ENCODE measurements around the gene ANKFY1. TPM values are rescaled to one million over a fixed set of nuclear protein-coding genes. Genes with fewer than 3 reads are reported as not detected.

ANKFY1 gene
- total RNA-seq, 1 experiment from 2014 or later: 46.8 TPM

- TF ChIP-seq, protein P1, sequence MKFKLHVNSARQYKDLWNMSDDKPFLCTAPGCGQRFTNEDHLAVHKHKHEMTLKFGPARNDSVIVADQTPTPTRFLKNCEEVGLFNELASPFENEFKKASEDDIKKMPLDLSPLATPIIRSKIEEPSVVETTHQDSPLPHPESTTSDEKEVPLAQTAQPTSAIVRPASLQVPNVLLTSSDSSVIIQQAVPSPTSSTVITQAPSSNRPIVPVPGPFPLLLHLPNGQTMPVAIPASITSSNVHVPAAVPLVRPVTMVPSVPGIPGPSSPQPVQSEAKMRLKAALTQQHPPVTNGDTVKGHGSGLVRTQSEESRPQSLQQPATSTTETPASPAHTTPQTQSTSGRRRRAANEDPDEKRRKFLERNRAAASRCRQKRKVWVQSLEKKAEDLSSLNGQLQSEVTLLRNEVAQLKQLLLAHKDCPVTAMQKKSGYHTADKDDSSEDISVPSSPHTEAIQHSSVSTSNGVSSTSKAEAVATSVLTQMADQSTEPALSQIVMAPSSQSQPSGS (CRISPR knock-in tag; IDR thresholded peaks at IDR 0.05; ENCODE audit: borderline replicate concordance, low read depth): no peak
- TF ChIP-seq AFF4 (CRISPR knock-in tag; IDR thresholded peaks at IDR 0.05; ENCODE audit: borderline replicate concordance): no peak
- no peak for TF ChIP-seq CBFB (CRISPR knock-in tag; IDR thresholded peaks at IDR 0.05; ENCODE audit: low read depth)
- no peak for TF ChIP-seq HMGA2 (CRISPR knock-in tag; IDR thresholded peaks at IDR 0.05)
- TF ChIP-seq, protein P2, sequence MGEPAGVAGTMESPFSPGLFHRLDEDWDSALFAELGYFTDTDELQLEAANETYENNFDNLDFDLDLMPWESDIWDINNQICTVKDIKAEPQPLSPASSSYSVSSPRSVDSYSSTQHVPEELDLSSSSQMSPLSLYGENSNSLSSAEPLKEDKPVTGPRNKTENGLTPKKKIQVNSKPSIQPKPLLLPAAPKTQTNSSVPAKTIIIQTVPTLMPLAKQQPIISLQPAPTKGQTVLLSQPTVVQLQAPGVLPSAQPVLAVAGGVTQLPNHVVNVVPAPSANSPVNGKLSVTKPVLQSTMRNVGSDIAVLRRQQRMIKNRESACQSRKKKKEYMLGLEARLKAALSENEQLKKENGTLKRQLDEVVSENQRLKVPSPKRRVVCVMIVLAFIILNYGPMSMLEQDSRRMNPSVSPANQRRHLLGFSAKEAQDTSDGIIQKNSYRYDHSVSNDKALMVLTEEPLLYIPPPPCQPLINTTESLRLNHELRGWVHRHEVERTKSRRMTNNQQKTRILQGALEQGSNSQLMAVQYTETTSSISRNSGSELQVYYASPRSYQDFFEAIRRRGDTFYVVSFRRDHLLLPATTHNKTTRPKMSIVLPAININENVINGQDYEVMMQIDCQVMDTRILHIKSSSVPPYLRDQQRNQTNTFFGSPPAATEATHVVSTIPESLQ (CRISPR knock-in tag; IDR thresholded peaks at IDR 0.05): no peak
- no peak for TF ChIP-seq GABPB1 (CRISPR knock-in tag; IDR thresholded peaks at IDR 0.05)
- TF ChIP-seq ATF3 (CRISPR knock-in tag; conservative IDR thresholded peaks at IDR 0.05): no peak
- no peak for TF ChIP-seq ATF1 (CRISPR knock-in tag; IDR thresholded peaks at IDR 0.05)
Observed at GRCh38 chr17:4159761-4160160, 104.0 kb downstream of the ANKFY1 start (continued).

DNA sequence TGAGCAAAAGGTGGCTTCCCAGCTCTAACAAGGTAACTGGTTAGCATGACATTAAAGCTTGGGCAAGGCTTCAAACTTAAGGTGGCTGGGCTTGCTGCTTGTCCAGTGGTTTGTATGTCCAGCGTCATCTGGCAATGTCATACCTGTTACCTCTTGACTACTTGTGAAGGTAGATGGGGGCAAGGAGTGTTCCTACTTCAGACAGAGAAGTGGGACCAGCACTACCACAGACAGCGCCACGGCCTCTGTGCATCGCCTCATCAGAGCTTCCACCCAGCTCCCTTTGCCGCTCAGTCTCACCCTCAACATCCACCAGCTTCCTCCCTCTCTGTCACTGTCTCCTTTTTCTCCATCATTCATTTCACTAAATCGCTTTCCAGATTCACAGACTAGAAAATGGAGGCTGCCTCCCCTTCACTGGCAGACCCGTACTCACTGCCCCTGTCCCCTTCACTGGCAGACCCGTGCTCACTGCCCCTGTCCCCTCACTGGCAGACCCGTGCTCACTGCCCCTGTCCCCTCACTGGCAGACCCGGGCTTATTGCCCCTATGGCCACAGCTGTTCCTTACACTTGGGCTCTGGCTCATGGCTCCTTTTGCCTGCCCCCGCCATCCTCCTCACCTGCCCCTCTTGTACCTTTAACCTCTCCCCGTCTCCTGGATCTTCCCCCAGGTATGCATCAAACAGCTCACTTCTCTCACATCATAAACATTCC, 106.0 kb downstream of the ANKFY1 start:
- no peaks in the 10 kb centered on the region for H3K9me3 Mint-ChIP-seq
- H3K27me3 Mint-ChIP-seq (ENCODE audit: low read depth): no peaks in the 10 kb centered on the region
- TF ChIP-seq, protein P3, sequence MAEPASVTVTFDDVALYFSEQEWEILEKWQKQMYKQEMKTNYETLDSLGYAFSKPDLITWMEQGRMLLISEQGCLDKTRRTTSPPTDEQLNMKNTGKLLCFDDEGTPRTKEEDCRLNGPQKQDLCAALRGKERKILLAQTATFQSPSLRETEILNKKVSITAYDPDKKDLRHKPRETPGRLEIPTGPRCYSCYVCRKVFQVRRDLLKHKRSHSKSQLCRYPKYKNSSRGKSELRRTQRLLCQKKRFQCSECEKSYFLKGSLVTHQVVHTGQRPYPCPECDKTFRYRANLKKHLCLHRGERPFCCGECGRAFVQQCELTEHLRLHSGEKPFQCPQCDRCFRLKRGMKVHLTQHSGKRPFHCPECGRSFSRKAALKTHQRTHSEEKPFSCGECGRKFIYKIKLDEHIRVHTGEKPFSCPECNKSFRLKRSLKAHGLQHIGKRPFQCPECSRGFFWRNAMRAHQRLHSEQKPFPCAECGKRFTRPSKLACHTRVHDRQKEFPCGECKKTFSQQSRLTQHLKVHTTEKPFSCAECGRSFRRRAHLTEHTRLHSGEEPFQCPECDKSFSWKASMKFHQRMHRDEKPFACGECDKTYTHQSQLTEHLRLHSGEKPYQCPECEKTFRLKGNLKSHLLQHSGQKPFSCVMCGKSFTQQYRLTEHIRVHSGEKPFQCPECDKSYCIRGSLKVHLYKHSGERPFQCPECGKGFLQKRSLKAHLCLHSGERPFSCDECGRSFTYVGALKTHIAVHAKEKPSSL (CRISPR knock-in tag; conservative IDR thresholded peaks at IDR 0.05): no peak
- TF ChIP-seq CREM (CRISPR knock-in tag; IDR thresholded peaks at IDR 0.05): no peak
- H3K36me3 Mint-ChIP-seq: no peaks in the 10 kb centered on the region
- ATAC-seq (no peak), DNase-seq (ENCODE audit: low spot score) (no peak)
- H3K4me1 Mint-ChIP-seq: peaks cover 13% of the 10 kb centered on the region
- H3K4me3 Mint-ChIP-seq: no peak overlapping the region
- CTCF ChIA-PET: interaction anchor here (1.7 to 1.9 kb wide), 2 partner anchors 58 to 244 kb away, joined by 4 to 5 read pairs; no protein-coding TSS in a partner anchor
- no peak overlapping the region for H3K27ac Mint-ChIP-seq
- POLR2A ChIA-PET: interaction anchor here (2.8 kb wide), 1 partner anchor 15 kb away, joined by 10 read pairs; the partner anchor contains the start of genes CYB5D2 and ZZEF1

DNA sequence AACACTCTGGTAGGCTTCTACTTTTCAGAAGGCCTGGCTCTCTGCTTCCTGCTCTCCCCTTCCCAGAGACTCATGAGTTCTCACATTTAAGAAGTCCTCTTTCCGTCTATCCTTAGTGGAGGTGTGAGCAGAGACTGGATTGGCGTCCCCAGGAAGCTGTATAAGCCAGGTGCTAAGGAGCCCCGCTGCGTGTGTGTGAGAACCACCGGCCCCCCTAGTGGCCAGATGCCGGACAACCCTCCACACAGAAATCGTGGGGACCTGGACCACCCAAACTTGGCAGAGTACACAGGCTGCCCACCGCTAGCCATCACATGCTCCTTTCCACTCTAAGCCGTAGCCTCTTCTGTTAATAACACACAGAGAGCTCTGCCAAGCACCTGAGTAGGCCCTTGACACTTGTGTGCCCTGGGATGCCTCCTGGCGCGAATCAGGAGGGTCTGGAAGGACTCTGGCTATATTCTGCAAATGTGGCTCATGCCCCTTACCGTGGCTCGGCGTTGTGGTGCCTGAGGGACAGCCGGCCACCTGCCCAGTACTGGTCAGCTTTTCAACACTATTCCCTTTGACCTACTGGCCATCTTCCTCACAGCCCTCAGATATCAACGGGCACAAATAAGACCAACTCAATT, 106.9 kb downstream of the ANKFY1 start:
- Mint-ChIP-seq H3K36me3 (no peaks in the 10 kb centered on the region), H3K9me3 (no peaks in the 10 kb centered on the region), H3K4me1 (peaks cover 7% of the 10 kb centered on the region), H3K4me3 (no peak overlapping the region), H3K27me3 (ENCODE audit: low read depth) (no peaks in the 10 kb centered on the region), H3K27ac (no peak overlapping the region)
- POLR2A ChIA-PET: interaction anchor here (0.5 to 2.8 kb wide), 3 partner anchors 14 to 117 kb away, joined by 3 to 10 read pairs (median 4); partner anchors contain the start of genes CYB5D2 and ZZEF1
- ATAC-seq: peak; percentile 76
- CTCF ChIA-PET: interaction anchor here (0.6 to 2.5 kb wide), 16 partner anchors 9 to 243 kb away, joined by 3 to 14 read pairs (median 4); partner anchors contain the start of genes CYB5D2 and ZZEF1
- DNase-seq (ENCODE audit: low spot score): peak; percentile 66
- no peak for TF ChIP-seq JAZF1 (CRISPR knock-in tag; IDR thresholded peaks at IDR 0.05)
- TF ChIP-seq SOX15 (CRISPR knock-in tag; IDR thresholded peaks at IDR 0.05): no peak
- TF ChIP-seq, protein P4, sequence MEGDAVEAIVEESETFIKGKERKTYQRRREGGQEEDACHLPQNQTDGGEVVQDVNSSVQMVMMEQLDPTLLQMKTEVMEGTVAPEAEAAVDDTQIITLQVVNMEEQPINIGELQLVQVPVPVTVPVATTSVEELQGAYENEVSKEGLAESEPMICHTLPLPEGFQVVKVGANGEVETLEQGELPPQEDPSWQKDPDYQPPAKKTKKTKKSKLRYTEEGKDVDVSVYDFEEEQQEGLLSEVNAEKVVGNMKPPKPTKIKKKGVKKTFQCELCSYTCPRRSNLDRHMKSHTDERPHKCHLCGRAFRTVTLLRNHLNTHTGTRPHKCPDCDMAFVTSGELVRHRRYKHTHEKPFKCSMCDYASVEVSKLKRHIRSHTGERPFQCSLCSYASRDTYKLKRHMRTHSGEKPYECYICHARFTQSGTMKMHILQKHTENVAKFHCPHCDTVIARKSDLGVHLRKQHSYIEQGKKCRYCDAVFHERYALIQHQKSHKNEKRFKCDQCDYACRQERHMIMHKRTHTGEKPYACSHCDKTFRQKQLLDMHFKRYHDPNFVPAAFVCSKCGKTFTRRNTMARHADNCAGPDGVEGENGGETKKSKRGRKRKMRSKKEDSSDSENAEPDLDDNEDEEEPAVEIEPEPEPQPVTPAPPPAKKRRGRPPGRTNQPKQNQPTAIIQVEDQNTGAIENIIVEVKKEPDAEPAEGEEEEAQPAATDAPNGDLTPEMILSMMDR (IDR thresholded peaks at IDR 0.05): peak; percentile 20; the same call in 1 of the 2 replicates
- TF ChIP-seq ZNF423 (CRISPR knock-in tag; IDR thresholded peaks at IDR 0.05): no peak
- no peak for TF ChIP-seq ZNF416 (CRISPR knock-in tag; IDR thresholded peaks at IDR 0.05)
- no peak for TF ChIP-seq SMAD4 (CRISPR knock-in tag; IDR thresholded peaks at IDR 0.05)
- TF ChIP-seq, protein P5, sequence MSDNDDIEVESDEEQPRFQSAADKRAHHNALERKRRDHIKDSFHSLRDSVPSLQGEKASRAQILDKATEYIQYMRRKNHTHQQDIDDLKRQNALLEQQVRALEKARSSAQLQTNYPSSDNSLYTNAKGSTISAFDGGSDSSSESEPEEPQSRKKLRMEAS (CRISPR knock-in tag; IDR thresholded peaks at IDR 0.05): no peak
